K562 (cell line): ENCODE results near the gene FCHO1. TPM values are rescaled to one million over a fixed set of nuclear protein-coding genes. Genes with fewer than 3 reads are reported as not detected.

ENCODE experiments used
- ATAC-seq: fragments of 200-7000 bp; cut with Tn5 transposase; 3 replicates; pipeline ENCODE4 v1.9.1; 2020; ENCODE audit warnings: moderate library complexity
- BruUV-seq: library from RNA; stranded (reverse); fragments of 400-500 nt; replicated peaks from 2 replicates; lab custom pipeline; 2021; lab: Mats Ljungman, UMichigan
- CTCF ChIA-PET: fragments of 300-600 bp; formaldehyde crosslinking; extraction: SDS; loops from one replicate; lab custom pipeline; 2021; ENCODE audit warnings: low intra/inter-chr PET ratio; lab: Yijun Ruan, JAX
- POLR2A ChIA-PET: fragments of 300-600, 350-650 bp; sonication (Branson Sonifier 250); formaldehyde crosslinking; extraction: SDS; loops from one replicate; lab custom pipeline; 2021; ENCODE audit warnings: antibody characterized with exemption, inconsistent platforms; lab: Yijun Ruan, JAX
- DNase-seq, 4 experiments: peaks; one replicate each; pipeline versions ENCODE4 v3.0.0 to v3.0.0-alpha.2; 2011 to 2018; ENCODE audit warnings: low spot score in 3 of 4, mixed read lengths in 3 of 4; ENCODE audit errors: extremely low read depth in 1 of 4
- FAIRE-seq: peaks from 2 replicates; lab custom pipeline; 2011; peaks lifted over from hg19 to GRCh38; lab: Jason Lieb, UNC
- H2AFZ ChIP-seq: 2 replicates; pipeline ENCODE4 v1.6.0; 2011; ENCODE audit warnings: low read depth, low read length, control low read depth, inconsistent platforms
- H3K27ac ChIP-seq: fragments of 200-600 bp; 3 replicates; pipeline ENCODE4 v1.8.0; 2011; ENCODE audit warnings: low read depth, mild to moderate bottlenecking, control low read depth, inconsistent platforms, low read length, moderate library complexity, mixed read lengths; ENCODE audit errors: extremely low read depth
- H3K27me3 ChIP-seq, 2 experiments: fragments of 300-600 bp in 1 of 2; 2 replicates in 1 of 2; 3 replicates in 1 of 2; pipeline versions ENCODE4 v1.6.0 to v1.8.0; 2011; ENCODE audit warnings: inconsistent platforms in 2 of 2, low read length in 2 of 2, mild to moderate bottlenecking in 1 of 2, mixed read lengths in 1 of 2, moderate library complexity in 1 of 2; ENCODE audit not compliant: control insufficient read depth in 2 of 2, insufficient read depth in 2 of 2
- H3K36me3 ChIP-seq: fragments of 300-600 bp; 3 replicates; pipeline ENCODE4 v1.8.0; 2011; ENCODE audit warnings: mild to moderate bottlenecking, low read length, inconsistent platforms; ENCODE audit not compliant: control insufficient read depth, insufficient read depth
- H3K4me1 ChIP-seq, 2 experiments: fragments of 200-600 bp in 1 of 2; replicated peaks in 1 of 2; 2 replicates in 1 of 2; 3 replicates in 1 of 2; pipeline versions ENCODE4 v1.5.1 to v1.8.0; 2011; ENCODE audit warnings: inconsistent platforms in 2 of 2, low read length in 2 of 2, mild to moderate bottlenecking in 1 of 2, mixed read lengths in 1 of 2, moderate library complexity in 1 of 2; ENCODE audit not compliant: control insufficient read depth in 2 of 2, insufficient read depth in 2 of 2
- H3K4me2 ChIP-seq: 2 replicates; pipeline ENCODE4 v1.6.1; 2011; ENCODE audit warnings: low read length, control low read depth, inconsistent platforms, mixed read lengths; ENCODE audit not compliant: insufficient read depth
- H3K4me3 ChIP-seq: fragments of 200-600 bp; sonication (generic), shearing (Covaris generic); 2 replicates; pipeline ENCODE4 v1.5.1; 2016; ENCODE audit warnings: control low read depth, inconsistent platforms
- H3K79me2 ChIP-seq: fragments of 200-600 bp; 3 replicates; pipeline ENCODE4 v1.8.0; 2011; ENCODE audit warnings: low read length, inconsistent platforms; ENCODE audit not compliant: control insufficient read depth, insufficient read depth
- H3K9ac ChIP-seq, 2 experiments: 2 replicates each; pipeline versions ENCODE4 v1.6.0 to v1.6.1; 2011; ENCODE audit warnings: low read depth in 2 of 2, low read length in 2 of 2, control low read depth in 1 of 2, inconsistent platforms in 1 of 2, mild to moderate bottlenecking in 1 of 2, mixed read lengths in 1 of 2; ENCODE audit not compliant: insufficient read depth in 1 of 2
- H3K9me1 ChIP-seq: one replicate; pipeline ENCODE4 v1.6.0; 2011; ENCODE audit warnings: inconsistent platforms, mild to moderate bottlenecking, low read length, moderate library complexity; ENCODE audit not compliant: control insufficient read depth, insufficient read depth
- H3K9me3 ChIP-seq: replicated peaks from 2 replicates; pipeline ENCODE4 v1.5.1; 2011; ENCODE audit warnings: low read depth, low read length, inconsistent platforms; ENCODE audit not compliant: control insufficient read depth, insufficient read depth
- H4K20me1 ChIP-seq: replicated peaks from 2 replicates; pipeline ENCODE4 v1.6.1; 2011; ENCODE audit warnings: low read length, inconsistent platforms, mixed read lengths; ENCODE audit not compliant: control insufficient read depth, insufficient read depth
- BACH1 ChIP-seq: fragments of 200-800 bp; sonication (Bioruptor generic); IDR thresholded peaks from 2 replicates; pipeline ENCODE4 v1.6.1; 2016; ENCODE audit warnings: missing genetic modification characterization, missing compliant biosample characterization
- ELF4 ChIP-seq: fragments of 450-650 bp; formaldehyde crosslinking; IDR thresholded peaks from 2 replicates; pipeline ENCODE4 v1.4.0; 2022; ENCODE audit warnings: missing genetic modification characterization
- EWSR1 ChIP-seq: fragments of 450-650 bp; IDR thresholded peaks from 2 replicates; pipeline ENCODE4 v1.6.1; 2018; ENCODE audit warnings: borderline replicate concordance, mild to moderate bottlenecking, low read depth, moderate library complexity; ENCODE audit not compliant: partially characterized antibody
- FOS ChIP-seq: IDR thresholded peaks from 3 replicates; pipeline ENCODE4 v1.6.1; 2011; ENCODE audit not compliant: insufficient read length; ENCODE audit errors: extremely low read depth
- FOXP4 ChIP-seq: sonication (generic); formaldehyde crosslinking; IDR thresholded peaks from 2 replicates; pipeline ENCODE4 v1.8.0; 2022; ENCODE audit warnings: mild to moderate bottlenecking, missing genetic modification reagents, borderline replicate concordance
- GABPB1 ChIP-seq: sonication (generic); formaldehyde crosslinking; IDR thresholded peaks from 2 replicates; pipeline ENCODE4 v1.8.0; 2022; ENCODE audit warnings: mild to moderate bottlenecking, missing genetic modification reagents
- HNRNPK ChIP-seq: fragments of 200-400 bp; formaldehyde crosslinking; IDR thresholded peaks from one replicate; pipeline ENCODE4 v1.6.1; 2018; ENCODE audit warnings: mild to moderate bottlenecking, low read depth, low read length; ENCODE audit not compliant: poor library complexity, severe bottlenecking
- MEF2A ChIP-seq: IDR thresholded peaks from 2 replicates; pipeline ENCODE4 v1.6.1; 2011; ENCODE audit warnings: low read depth, mild to moderate bottlenecking, low read length, moderate library complexity; ENCODE audit not compliant: control insufficient read depth
- MEF2D ChIP-seq: conservative IDR thresholded peaks from 2 replicates; pipeline ENCODE4 v1.6.1; 2016; ENCODE audit warnings: low read depth, missing genetic modification characterization, missing compliant biosample characterization
- OTX1 ChIP-seq: fragments of 450-650 bp; formaldehyde crosslinking; IDR thresholded peaks from 2 replicates; pipeline ENCODE4 v1.4.0; 2022; ENCODE audit warnings: mild to moderate bottlenecking
- PBX2 ChIP-seq, 2 experiments: IDR thresholded peaks in 1 of 2; conservative IDR thresholded peaks in 1 of 2; 2 replicates each; pipeline ENCODE4 v1.6.1; 2016; ENCODE audit warnings: low read depth in 2 of 2, mild to moderate bottlenecking in 1 of 2, missing compliant biosample characterization in 1 of 2, missing genetic modification characterization in 1 of 2, moderate library complexity in 1 of 2
- TEAD2 ChIP-seq: fragments of 450-650 bp; IDR thresholded peaks from 2 replicates; pipeline ENCODE4 v1.6.1; 2016; ENCODE audit warnings: missing genetic modification characterization, control low read depth, missing compliant biosample characterization
- USF1 ChIP-seq: sonication (generic); formaldehyde crosslinking; IDR thresholded peaks from 2 replicates; pipeline ENCODE4 v1.9.0; 2022; ENCODE audit warnings: mild to moderate bottlenecking, missing genetic modification reagents
- USF2 ChIP-seq: sonication (generic); formaldehyde crosslinking; IDR thresholded peaks from 2 replicates; pipeline ENCODE4 v1.5.0; 2020; ENCODE audit warnings: missing genetic modification reagents
- ZKSCAN8 ChIP-seq: fragments of 200-800 bp; sonication (Bioruptor generic); IDR thresholded peaks from 2 replicates; pipeline ENCODE4 v1.6.1; 2016; ENCODE audit warnings: missing genetic modification characterization, missing compliant biosample characterization
- ZNF583 ChIP-seq: fragments of 250-450 bp; sonication (Bioruptor Pico); IDR thresholded peaks from 2 replicates; pipeline ENCODE4 v1.4.0; 2020
- WGBS: fragments of 100-300 bp; shearing (Covaris generic); methylation state at CpG from one replicate; pipeline ENCODE4 v1.1.6; 2016; ENCODE audit warnings: low coverage, mixed read lengths; ENCODE audit not compliant: insufficient coverage; ENCODE audit errors: missing lambda C conversion rate; 5-methylcytosine and 5-hydroxymethylcytosine counted together
- in situ Hi-C: fragments of 300-500 bp; cut with MboI; formaldehyde crosslinking; loops from 4 replicates; pipeline ENCODE4 v1.15.0; 2018; ENCODE audit warnings: inconsistent platforms, mixed read lengths
- intact Hi-C: fragments of 100-400 bp; cut with micrococcal nuclease; formaldehyde crosslinking; loops from 2 replicates; pipeline ENCODE4 v1.14.2; 2022
- polyA plus RNA-seq, 8 experiments: library from polyadenylated mRNA; depleted of rRNA in 4 of 8; stranded (reverse) in 5 of 8; unstranded in 3 of 8; fragments of >200 nt; fragmentation: Nextera tagmentation in 2 of 8; fragmentation: Illumina TruSeq in 1 of 8; extraction: Ambion mirVana in 2 of 8; extraction: Trizol in 1 of 8; gene quantifications; 2 replicates each; pipeline versions ENCODE4 v1.2.1 to v1.2.3, GENCODE V29; 2011 to 2014; ENCODE audit warnings: inconsistent platforms in 1 of 8, missing spikeins in 1 of 8
- total RNA-seq, 7 experiments: library from RNA; depleted of rRNA in 6 of 7; stranded (reverse); fragments of >200 nt in 6 of 7; fragmentation: Illumina TruSeq in 2 of 7; extraction: Trizol in 2 of 7; gene quantifications; 2 replicates each; pipeline versions ENCODE4 v1.2.1 to v1.2.3, GENCODE V29; 2011 to 2021; ENCODE audit warnings: low replicate concordance in 1 of 7

The FCHO1 gene
- total and polyA plus RNA-seq, 9 of the 15 experiments (the other 6 are each of a cell fraction or from before 2014, with no cell fraction given): 0.21 to 58.9 (median 18.3) TPM

GRCh38 chr19:17772172-17772571 is 20.9 kb downstream of the FCHO1 start:
- H3K9ac ChIP-seq: no peak overlapping the region
- H3K4me1 ChIP-seq: peaks cover 2 to 14% of the 10 kb centered on the region in 2 experiments; a peak in 3 of 5 replicates
- ATAC-seq: peak; percentile 71
- H3K4me3 ChIP-seq: no peak overlapping the region
- ChIA-PET POLR2A (interaction anchor here (0.6 to 1.7 kb wide), 3 partner anchors 10 to 331 kb away, joined by 3 to 5 read pairs (median 4); no protein-coding TSS in a partner anchor), CTCF (no interaction called here)
- H3K9me3 ChIP-seq: no peaks in the 10 kb centered on the region
- H2AFZ ChIP-seq: no peak overlapping the region
- in situ Hi-C loops (no loop called here), intact Hi-C loops (no loop called here)
- H3K79me2 ChIP-seq: no peaks in the 10 kb centered on the region
- H3K27ac ChIP-seq: no peak overlapping the region
- FAIRE-seq: no peak
- DNase-seq: peak in 3 of 4 experiments; percentile 42 to 66 (median 55)
- H3K36me3 ChIP-seq: peaks cover 73% of the 10 kb centered on the region; the same call in 2 of the 3 replicates
- no peak overlapping the region for H3K4me2 ChIP-seq
- WGBS: 95% methylated on average over 4 of the region's 4 CpGs
- H4K20me1 ChIP-seq: no peaks in the 10 kb centered on the region; the same call in 1 of the 2 replicates
- no peaks in the 10 kb centered on the region for H3K27me3 ChIP-seq
- H3K9me1 ChIP-seq: peaks cover 5% of the 10 kb centered on the region
- no TSS peak for BruUV-seq
- TF ChIP-seq ELF4 (CRISPR knock-in tag) (no peak), HNRNPK (no peak), MEF2D (tag) (no peak), TEAD2 (no peak), OTX1 (CRISPR knock-in tag) (no peak), BACH1 (no peak), FOXP4 (no peak), EWSR1 (no peak), MEF2A (no peak), ZNF583 (no peak), PBX2 (CRISPR knock-in tag; IDR thresholded peaks at IDR 0.05; ENCODE audit: low read depth) (peak; percentile 44; the same call in 1 of the 2 replicates), PBX2 (tag; conservative IDR thresholded peaks at IDR 0.05; ENCODE audit: low read depth) (peak; percentile 76), FOS (peak; percentile 72), GABPB1 (CRISPR knock-in tag) (peak; percentile 26; the same call in 1 of the 2 replicates), ZKSCAN8 (no peak), USF2 (CRISPR knock-in tag) (peak; percentile 72), USF1 (CRISPR knock-in tag) (peak; percentile 92)
